ENCODE measurements around the gene ACTL9. TPM values are rescaled to one million over a fixed set of nuclear protein-coding genes. Genes with fewer than 3 reads are reported as not detected.

The ACTL9 gene
- polyA plus RNA-seq, 2 of the 4 experiments (the other 2 are of a cell fraction), result not detected

DNA sequence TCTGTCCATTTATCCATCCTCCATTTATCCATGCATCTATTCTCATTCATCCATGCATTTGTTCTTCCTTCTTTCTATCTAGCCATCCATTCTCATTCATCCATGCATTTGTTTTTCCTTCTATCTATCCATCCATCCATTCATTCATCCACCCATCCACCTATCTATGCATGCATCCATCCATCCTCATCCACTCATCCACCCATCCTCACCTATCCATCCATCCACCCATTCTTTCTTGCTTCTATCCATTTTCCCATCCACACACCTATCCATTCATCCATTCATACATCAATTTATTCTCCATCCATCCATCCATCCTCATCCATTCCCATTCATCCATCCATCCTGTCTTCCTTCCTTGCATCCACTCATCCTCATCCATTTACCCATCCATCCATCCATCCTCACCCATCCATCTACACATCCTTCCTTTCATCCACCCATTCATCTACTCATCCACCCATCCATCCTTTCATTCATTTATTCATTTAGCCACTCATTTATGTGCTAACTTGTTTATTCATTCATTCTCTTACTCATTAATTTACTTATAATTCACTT, 20.3 kb downstream of the ACTL9 start:
- POLR2A ChIA-PET, result no interaction called here
- FAIRE-seq, result no peak
- H3K9me3 ChIP-seq, result peaks cover 5% of the 10 kb centered on the region; the same call in 1 of the 3 replicates

GRCh38 chr19:8675066-8675465, 23.5 kb downstream of the ACTL9 start:
- ChIA-PET POLR2A (no interaction called here), CTCF (no interaction called here)
- whole genome bisulfite sequencing (ENCODE audit: missing lambda C conversion rate), result 15% methylated on average over 3 of the region's 3 CpGs
- DNase-seq (ENCODE audit: low read depth in 1 of 2, low spot score in 1 of 2) (no peak), ATAC-seq (no peak), FAIRE-seq (no peak)
- H3K4me2 ChIP-seq, result no peak overlapping the region
- H3K27ac ChIP-seq, result no peak overlapping the region
- no peak for TF ChIP-seq JUNB (IDR thresholded peaks at IDR 0.05)
- TF ChIP-seq HOXB5 (CRISPR knock-in tag; IDR thresholded peaks at IDR 0.05), result no peak
- TF ChIP-seq TP53 (CRISPR knock-in tag; IDR thresholded peaks at IDR 0.05), result no peak
- TF ChIP-seq RCOR1 (IDR thresholded peaks at IDR 0.05; ENCODE audit: low read depth, low read length), result no peak
- TF ChIP-seq HOXA7 (CRISPR knock-in tag; IDR thresholded peaks at IDR 0.05), result no peak
- TF ChIP-seq CBX2 (IDR thresholded peaks at IDR 0.05; ENCODE audit: borderline replicate concordance, low read depth), result no peak
- TF ChIP-seq RFX5 (IDR thresholded peaks at IDR 0.05), result no peak
- no peak for TF ChIP-seq TFCP2L1 (CRISPR knock-in tag; IDR thresholded peaks at IDR 0.05)
- no peak for TF ChIP-seq RARB (CRISPR knock-in tag; IDR thresholded peaks at IDR 0.05)
- TF ChIP-seq BHLHE40 (IDR thresholded peaks at IDR 0.05; ENCODE audit: low read depth, low read length), result no peak
- no peak for TF ChIP-seq BCL3 (IDR thresholded peaks at IDR 0.05)
- no peak for TF ChIP-seq MAZ (IDR thresholded peaks at IDR 0.05; ENCODE audit: borderline replicate concordance, low read depth, low read length)
- TF ChIP-seq, protein P1, sequence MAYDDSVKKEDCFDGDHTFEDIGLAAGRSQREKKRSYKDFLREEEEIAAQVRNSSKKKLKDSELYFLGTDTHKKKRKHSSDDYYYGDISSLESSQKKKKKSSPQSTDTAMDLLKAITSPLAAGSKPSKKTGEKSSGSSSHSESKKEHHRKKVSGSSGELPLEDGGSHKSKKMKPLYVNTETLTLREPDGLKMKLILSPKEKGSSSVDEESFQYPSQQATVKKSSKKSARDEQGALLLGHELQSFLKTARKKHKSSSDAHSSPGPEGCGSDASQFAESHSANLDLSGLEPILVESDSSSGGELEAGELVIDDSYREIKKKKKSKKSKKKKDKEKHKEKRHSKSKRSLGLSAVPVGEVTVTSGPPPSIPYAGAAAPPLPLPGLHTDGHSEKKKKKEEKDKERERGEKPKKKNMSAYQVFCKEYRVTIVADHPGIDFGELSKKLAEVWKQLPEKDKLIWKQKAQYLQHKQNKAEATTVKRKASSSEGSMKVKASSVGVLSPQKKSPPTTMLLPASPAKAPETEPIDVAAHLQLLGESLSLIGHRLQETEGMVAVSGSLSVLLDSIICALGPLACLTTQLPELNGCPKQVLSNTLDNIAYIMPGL (CRISPR knock-in tag; IDR thresholded peaks at IDR 0.05; ENCODE audit: borderline replicate concordance), result no peak
- no peak for TF ChIP-seq SREBF2 (IDR thresholded peaks at IDR 0.05)
- no peak for TF ChIP-seq POLR2A (IDR thresholded peaks at IDR 0.05; ENCODE audit: low read length)
- no peaks in the 10 kb centered on the region for H3K9me3 ChIP-seq
- H3K4me3 ChIP-seq, result no peak overlapping the region
- H3K4me1 ChIP-seq, result no peaks in the 10 kb centered on the region

More for the DNA sequence above, 20.3 kb downstream of the ACTL9 start:
- CTCF ChIA-PET, result no interaction called here
- DNase-seq (ENCODE audit: low read depth in 1 of 2, low spot score in 1 of 2), result no peak
- Histone ChIP-seq H3K27ac (no peak overlapping the region), H3K4me2 (no peak overlapping the region), H3K4me3 (no peak overlapping the region), H3K4me1 (no peaks in the 10 kb centered on the region)
- TF ChIP-seq REST (IDR thresholded peaks at IDR 0.05), result no peak
- no peak for TF ChIP-seq CHD4 (IDR thresholded peaks at IDR 0.05; ENCODE audit: borderline replicate concordance)
- no peak for ATAC-seq

DNA sequence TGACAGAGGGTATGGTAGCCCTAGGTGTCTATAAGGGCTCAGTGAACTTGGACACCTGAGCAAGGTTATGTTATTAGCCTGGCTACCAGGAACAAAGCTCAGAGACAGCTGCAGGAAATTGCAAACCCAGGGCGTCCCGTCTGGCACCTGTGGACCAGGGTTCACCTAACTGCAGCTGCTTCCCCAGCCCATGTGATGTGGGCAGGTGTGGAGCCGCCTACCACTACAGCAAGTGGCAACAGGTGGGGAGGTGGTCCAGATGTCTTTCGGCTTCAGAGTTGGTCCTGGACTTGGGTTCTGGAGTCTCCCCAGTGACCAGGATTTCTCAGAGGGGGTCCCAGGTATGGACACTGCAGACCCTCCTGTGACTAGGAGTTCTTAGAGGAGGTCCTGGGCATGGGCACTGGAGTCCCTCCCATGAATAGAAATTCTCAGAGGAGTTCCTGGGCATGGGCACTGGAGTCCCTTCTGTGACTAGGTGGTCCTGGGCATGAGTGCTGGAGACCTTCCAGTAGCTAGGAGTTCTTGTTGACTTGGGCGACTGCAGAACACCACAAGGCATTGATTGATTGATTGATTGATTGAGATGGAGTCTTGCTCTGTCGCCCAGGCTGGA, 25.2 kb downstream of the ACTL9 start:
- H3K27ac ChIP-seq, result no peak overlapping the region
- ChIA-PET POLR2A (no interaction called here), CTCF (no interaction called here)
- H3K9me3 ChIP-seq, result no peaks in the 10 kb centered on the region
- no peaks in the 10 kb centered on the region for H3K4me1 ChIP-seq
- DNase-seq (ENCODE audit: low read depth in 1 of 2, low spot score in 1 of 2) (no peak), FAIRE-seq (no peak), ATAC-seq (no peak)
- H3K4me3 ChIP-seq, result no peak overlapping the region
- H3K4me2 ChIP-seq, result no peak overlapping the region
- WGBS (ENCODE audit: missing lambda C conversion rate), result 48% methylated on average over 5 of the region's 6 CpGs
- TF ChIP-seq KDM5A (IDR thresholded peaks at IDR 0.05), result no peak
- TF ChIP-seq NPAS2 (CRISPR knock-in tag; IDR thresholded peaks at IDR 0.05; ENCODE audit: borderline replicate concordance), result no peak
- no peak for TF ChIP-seq ZSCAN20 (CRISPR knock-in tag; IDR thresholded peaks at IDR 0.05)
- TF ChIP-seq POLR2AphosphoS2 (conservative IDR thresholded peaks at IDR 0.05; ENCODE audit: low read length), result no peak
- no peak for TF ChIP-seq SMC3 (IDR thresholded peaks at IDR 0.05)
- TF ChIP-seq NR3C1 (IDR thresholded peaks at IDR 0.05), result no peak
- no peak for TF ChIP-seq FOSL2 (IDR thresholded peaks at IDR 0.05)
- TF ChIP-seq FOSL2 (CRISPR knock-in tag; IDR thresholded peaks at IDR 0.05), result no peak
- TF ChIP-seq BHLHE40 (IDR thresholded peaks at IDR 0.05; ENCODE audit: low read depth, low read length), result no peak
- TF ChIP-seq HOXA7 (CRISPR knock-in tag; IDR thresholded peaks at IDR 0.05), result no peak
